ENCODE measurements around the gene MEF2B.
"Not testable (repeated sequence)": the region's sequence is repeated elsewhere in the genome, so short reads cannot be mapped to it uniquely, and the experiment has no call there.

Gene MEF2B

DNA sequence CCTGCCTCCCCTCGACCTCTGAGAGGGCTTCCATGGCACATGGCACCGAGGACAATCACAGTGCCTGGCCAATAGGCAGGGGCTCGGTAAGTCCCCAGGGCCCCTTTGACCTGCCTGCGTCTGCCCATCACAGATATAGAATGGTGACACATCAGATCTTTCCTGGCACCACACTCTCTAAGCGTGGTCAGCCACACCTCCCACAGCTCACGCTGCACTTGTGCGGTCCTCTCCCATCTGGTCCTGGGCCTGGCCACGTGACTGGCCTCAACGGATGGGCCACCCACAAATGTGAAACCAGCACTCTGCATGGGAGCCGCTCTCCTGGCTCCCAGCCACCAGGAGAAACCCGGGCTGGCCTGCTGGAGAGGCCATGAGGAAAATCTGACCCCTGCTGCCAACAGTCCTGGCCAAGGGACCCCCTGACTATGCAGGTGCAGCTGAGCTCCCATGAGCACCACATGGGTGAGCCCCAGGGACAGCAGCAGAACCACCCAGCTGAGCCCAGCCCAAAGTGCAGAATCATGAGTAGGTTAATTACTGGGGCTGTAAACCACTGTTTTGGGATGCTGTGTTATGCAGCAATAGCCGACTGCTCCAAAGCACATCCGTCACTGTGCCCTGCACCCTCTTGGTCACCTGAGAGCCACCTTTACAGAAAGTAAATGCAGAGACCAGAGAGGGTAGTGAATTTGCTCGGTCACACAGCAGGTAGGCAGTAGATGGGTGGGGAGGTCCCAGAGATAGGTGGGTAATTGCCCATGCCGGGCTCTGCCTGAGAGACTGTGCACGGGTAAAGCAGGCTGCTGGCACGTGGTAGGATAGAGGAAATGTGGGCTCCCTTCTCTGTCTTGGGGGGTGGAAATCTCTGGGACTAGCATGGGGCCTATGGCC lies 9.7 kb upstream of the MEF2B start:
- Histone ChIP-seq H3K4me1 (ENCODE audit: low read length) (no peaks in the 10 kb centered on the region), H3K27ac (ENCODE audit: low read length) (no peak overlapping the region), H3K4me3 (ENCODE audit: low read length) (no peak overlapping the region), H3K4me2 (ENCODE audit: low read depth, low read length) (no peak overlapping the region), H3K36me3 (replicated peaks; ENCODE audit: insufficient read depth, low read length) (no peaks in the 10 kb centered on the region), H3K9me2 (replicated peaks; ENCODE audit: insufficient read depth, low read length) (no peaks in the 10 kb centered on the region), H3K9me3 (replicated peaks; ENCODE audit: insufficient read depth, low read length) (no peaks in the 10 kb centered on the region), H3K9ac (ENCODE audit: low read length) (no peak overlapping the region), H3F3A (ENCODE audit: insufficient read depth, low read length) (no peaks in the 10 kb centered on the region; the same call in 1 of the 2 replicates), H2AFZ (ENCODE audit: low read length) (no peak overlapping the region), H3K79me2 (ENCODE audit: low read length) (peaks cover under 1% of the 10 kb centered on the region; the same call in 1 of the 2 replicates), H4K20me1 (ENCODE audit: insufficient read depth, low read length) (no peaks in the 10 kb centered on the region), H3K27me3 (replicated peaks; ENCODE audit: insufficient read depth, low read length) (no peaks in the 10 kb centered on the region)
- TF ChIP-seq EZH2 (optimal IDR thresholded peaks at IDR 0.05; ENCODE audit: low read depth, low read length) = no peak
- no peak for DNase-seq

DNA sequence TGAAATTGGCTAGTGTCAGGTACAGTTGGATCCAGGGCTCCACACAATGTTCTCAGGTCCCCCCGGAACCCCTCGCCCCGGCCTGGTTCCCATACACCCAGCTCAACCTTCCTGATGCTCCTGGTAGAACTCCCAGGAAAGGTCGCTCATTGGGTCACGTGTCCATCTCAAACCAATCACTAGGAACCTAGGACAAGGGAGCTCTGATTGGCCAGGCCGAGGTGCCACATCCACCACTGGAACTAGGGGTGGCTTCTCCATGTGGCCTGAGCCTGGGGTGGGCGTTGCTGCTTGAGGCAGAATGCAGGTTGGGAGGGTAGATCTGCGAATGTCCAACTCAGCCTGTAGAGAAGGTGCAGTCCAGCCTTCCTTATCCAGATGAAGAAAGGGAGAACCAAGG lies 6.9 kb upstream of the MEF2B start:
- H3K79me2 ChIP-seq (ENCODE audit: low read length) = no peaks in the 10 kb centered on the region
- TF ChIP-seq EZH2 (optimal IDR thresholded peaks at IDR 0.05; ENCODE audit: low read depth, low read length) (no peak), EZH2phosphoT487 (IDR thresholded peaks at IDR 0.05; ENCODE audit: low read length) (no peak)
- TF ChIP-seq, protein P1, sequence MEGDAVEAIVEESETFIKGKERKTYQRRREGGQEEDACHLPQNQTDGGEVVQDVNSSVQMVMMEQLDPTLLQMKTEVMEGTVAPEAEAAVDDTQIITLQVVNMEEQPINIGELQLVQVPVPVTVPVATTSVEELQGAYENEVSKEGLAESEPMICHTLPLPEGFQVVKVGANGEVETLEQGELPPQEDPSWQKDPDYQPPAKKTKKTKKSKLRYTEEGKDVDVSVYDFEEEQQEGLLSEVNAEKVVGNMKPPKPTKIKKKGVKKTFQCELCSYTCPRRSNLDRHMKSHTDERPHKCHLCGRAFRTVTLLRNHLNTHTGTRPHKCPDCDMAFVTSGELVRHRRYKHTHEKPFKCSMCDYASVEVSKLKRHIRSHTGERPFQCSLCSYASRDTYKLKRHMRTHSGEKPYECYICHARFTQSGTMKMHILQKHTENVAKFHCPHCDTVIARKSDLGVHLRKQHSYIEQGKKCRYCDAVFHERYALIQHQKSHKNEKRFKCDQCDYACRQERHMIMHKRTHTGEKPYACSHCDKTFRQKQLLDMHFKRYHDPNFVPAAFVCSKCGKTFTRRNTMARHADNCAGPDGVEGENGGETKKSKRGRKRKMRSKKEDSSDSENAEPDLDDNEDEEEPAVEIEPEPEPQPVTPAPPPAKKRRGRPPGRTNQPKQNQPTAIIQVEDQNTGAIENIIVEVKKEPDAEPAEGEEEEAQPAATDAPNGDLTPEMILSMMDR (IDR thresholded peaks at IDR 0.05; ENCODE audit: low read length) = no peak
- no peaks in the 10 kb centered on the region for H4K20me1 ChIP-seq (ENCODE audit: insufficient read depth, low read length)
- H3K27ac ChIP-seq (ENCODE audit: low read length) = no peak overlapping the region
- DNase-seq = no peak
- no peak overlapping the region for H3K9ac ChIP-seq (ENCODE audit: low read length)
- no peaks in the 10 kb centered on the region for H3K36me3 ChIP-seq (replicated peaks; ENCODE audit: insufficient read depth, low read length)
- H3K4me3 ChIP-seq (ENCODE audit: low read length) = no peak overlapping the region
- H3K4me1 ChIP-seq (ENCODE audit: low read length) = no peaks in the 10 kb centered on the region
- no peaks in the 10 kb centered on the region; the same call in 1 of the 2 replicates for H3F3A ChIP-seq (ENCODE audit: insufficient read depth, low read length)
- H3K4me2 ChIP-seq (ENCODE audit: low read depth, low read length) = no peak overlapping the region
- H3K9me2 ChIP-seq (replicated peaks; ENCODE audit: insufficient read depth, low read length) = no peaks in the 10 kb centered on the region
- no peak overlapping the region for H2AFZ ChIP-seq (ENCODE audit: low read length)
- H3K9me3 ChIP-seq (replicated peaks; ENCODE audit: insufficient read depth, low read length) = no peaks in the 10 kb centered on the region
- H3K27me3 ChIP-seq (replicated peaks; ENCODE audit: insufficient read depth, low read length) = no peaks in the 10 kb centered on the region

DNA sequence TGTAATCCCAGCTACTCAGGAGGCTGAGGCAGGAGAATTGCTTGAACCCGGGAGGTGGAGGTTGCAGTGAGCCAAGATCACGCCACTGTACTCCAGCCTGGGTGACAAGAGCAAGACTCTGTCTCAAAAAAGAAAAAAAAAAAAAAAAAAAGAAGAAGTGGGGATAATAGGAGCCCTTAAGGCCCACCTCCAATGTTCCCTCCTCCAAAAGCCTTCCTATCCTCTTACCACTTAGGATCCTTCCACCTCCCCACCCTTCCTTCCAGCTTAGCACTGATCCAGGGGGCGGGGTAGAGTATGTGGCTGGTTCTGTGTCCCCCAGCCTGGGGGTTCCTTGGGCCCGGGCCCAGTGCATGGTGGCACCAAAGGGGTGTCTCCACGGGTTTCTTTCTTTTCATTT lies 3.2 kb upstream of the MEF2B start:
- not testable (repeated sequence) for H3K9ac ChIP-seq (ENCODE audit: low read length); H2AFZ ChIP-seq (ENCODE audit: low read length); H3F3A ChIP-seq (ENCODE audit: insufficient read depth, low read length); H4K20me1 ChIP-seq (ENCODE audit: insufficient read depth, low read length); DNase-seq; H3K27ac ChIP-seq (ENCODE audit: low read length); H3K4me1 ChIP-seq (ENCODE audit: low read length); H3K36me3 ChIP-seq (replicated peaks; ENCODE audit: insufficient read depth, low read length); H3K79me2 ChIP-seq (ENCODE audit: low read length); H3K27me3 ChIP-seq (replicated peaks; ENCODE audit: insufficient read depth, low read length); H3K4me3 ChIP-seq (ENCODE audit: low read length); H3K9me2 ChIP-seq (replicated peaks; ENCODE audit: insufficient read depth, low read length); H3K9me3 ChIP-seq (replicated peaks; ENCODE audit: insufficient read depth, low read length); H3K4me2 ChIP-seq (ENCODE audit: low read depth, low read length)

DNA sequence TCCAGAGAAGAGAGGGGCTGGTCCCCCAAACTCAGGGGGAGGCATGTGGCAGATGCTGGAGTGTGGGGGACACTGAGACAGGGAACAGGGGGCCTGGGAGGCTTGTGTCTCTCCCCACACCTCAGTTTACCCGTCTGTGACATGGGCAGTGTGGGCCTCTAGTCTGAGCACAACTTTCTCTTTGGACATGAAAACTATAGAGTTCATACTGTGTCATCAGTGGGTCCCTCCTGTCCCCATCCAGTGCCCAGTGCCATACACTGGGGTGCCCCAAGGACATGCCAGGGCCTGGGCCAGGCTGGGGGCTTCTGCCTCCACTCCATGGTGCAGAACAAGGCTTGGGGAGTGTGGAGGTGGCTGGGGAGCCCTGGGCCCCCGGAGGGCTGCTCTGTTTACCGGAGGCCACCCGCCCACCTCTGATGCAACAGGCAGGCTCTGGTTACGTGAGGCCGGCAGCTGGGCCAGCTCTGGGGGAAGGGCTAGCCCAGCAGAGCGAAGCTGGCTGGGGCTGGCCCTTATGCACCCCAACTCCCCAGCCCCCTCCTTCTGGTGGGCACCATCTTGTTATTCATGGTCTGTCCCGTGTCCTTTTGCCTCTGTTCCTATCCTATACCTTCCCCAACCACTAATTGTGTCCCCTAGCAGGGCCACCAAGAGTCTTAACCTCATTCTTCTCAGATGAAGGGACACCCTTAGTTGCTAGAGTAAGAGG lies 1.9 kb upstream of the MEF2B start:
- H3K9me3 ChIP-seq (replicated peaks; ENCODE audit: insufficient read depth, low read length) = no peaks in the 10 kb centered on the region
- no peak overlapping the region for H3K27ac ChIP-seq (ENCODE audit: low read length)
- no peak overlapping the region for H3K4me3 ChIP-seq (ENCODE audit: low read length)
- no peak overlapping the region for H3K9ac ChIP-seq (ENCODE audit: low read length)
- no peaks in the 10 kb centered on the region for H3K27me3 ChIP-seq (replicated peaks; ENCODE audit: insufficient read depth, low read length)
- H2AFZ ChIP-seq (ENCODE audit: low read length) = no peak overlapping the region
- H3F3A ChIP-seq (ENCODE audit: insufficient read depth, low read length) = no peaks in the 10 kb centered on the region; the same call in 1 of the 2 replicates
- DNase-seq = no peak
- no peak overlapping the region for H3K4me2 ChIP-seq (ENCODE audit: low read depth, low read length)
- TF ChIP-seq EZH2 (optimal IDR thresholded peaks at IDR 0.05; ENCODE audit: low read depth, low read length) (no peak), EZH2phosphoT487 (IDR thresholded peaks at IDR 0.05; ENCODE audit: low read length) (no peak)
- TF ChIP-seq, protein P1 (IDR thresholded peaks at IDR 0.05; ENCODE audit: low read length) = no peak
- H3K4me1 ChIP-seq (ENCODE audit: low read length) = peaks cover 7% of the 10 kb centered on the region; the same call in 1 of the 2 replicates
- H4K20me1 ChIP-seq (ENCODE audit: insufficient read depth, low read length) = no peaks in the 10 kb centered on the region
- H3K36me3 ChIP-seq (replicated peaks; ENCODE audit: insufficient read depth, low read length) = no peaks in the 10 kb centered on the region
- no peaks in the 10 kb centered on the region for H3K79me2 ChIP-seq (ENCODE audit: low read length)
- no peaks in the 10 kb centered on the region for H3K9me2 ChIP-seq (replicated peaks; ENCODE audit: insufficient read depth, low read length)

Data from MM.1S (cell line).